GM12801 (cell line): Measurements from ENCODE around the gene CNOT4.

ENCODE experiments used
- TF ChIP-seq, protein P1 (sequence below): IDR thresholded peaks from one replicate; pipeline ENCODE4 v1.5.1; 2011; ENCODE audit warnings: control low read depth; ENCODE audit not compliant: insufficient read length; ENCODE audit errors: extremely low read depth

The CNOT4 gene

DNA sequence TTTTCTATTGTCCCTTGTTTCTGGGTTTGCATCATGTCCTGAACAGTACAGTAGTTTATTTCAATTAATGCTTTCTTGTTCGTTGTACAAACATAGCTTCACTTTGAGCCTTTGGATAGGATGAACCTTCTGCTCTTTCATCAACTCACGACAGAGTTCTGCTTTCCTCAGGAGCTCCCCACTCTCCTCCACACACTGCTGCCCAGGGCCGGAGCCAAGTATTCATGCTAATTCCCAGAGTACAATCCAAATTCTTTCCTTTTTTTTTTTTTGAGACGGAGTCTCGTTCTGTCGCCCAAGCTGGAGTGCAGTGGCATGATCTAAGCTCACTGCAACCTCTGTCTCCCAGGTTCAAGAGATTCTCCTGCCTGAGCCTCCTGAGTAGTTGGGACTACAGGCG lies 40.3 kb upstream of the CNOT4 start:
- TF ChIP-seq, protein P1, sequence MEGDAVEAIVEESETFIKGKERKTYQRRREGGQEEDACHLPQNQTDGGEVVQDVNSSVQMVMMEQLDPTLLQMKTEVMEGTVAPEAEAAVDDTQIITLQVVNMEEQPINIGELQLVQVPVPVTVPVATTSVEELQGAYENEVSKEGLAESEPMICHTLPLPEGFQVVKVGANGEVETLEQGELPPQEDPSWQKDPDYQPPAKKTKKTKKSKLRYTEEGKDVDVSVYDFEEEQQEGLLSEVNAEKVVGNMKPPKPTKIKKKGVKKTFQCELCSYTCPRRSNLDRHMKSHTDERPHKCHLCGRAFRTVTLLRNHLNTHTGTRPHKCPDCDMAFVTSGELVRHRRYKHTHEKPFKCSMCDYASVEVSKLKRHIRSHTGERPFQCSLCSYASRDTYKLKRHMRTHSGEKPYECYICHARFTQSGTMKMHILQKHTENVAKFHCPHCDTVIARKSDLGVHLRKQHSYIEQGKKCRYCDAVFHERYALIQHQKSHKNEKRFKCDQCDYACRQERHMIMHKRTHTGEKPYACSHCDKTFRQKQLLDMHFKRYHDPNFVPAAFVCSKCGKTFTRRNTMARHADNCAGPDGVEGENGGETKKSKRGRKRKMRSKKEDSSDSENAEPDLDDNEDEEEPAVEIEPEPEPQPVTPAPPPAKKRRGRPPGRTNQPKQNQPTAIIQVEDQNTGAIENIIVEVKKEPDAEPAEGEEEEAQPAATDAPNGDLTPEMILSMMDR, result no peak

DNA sequence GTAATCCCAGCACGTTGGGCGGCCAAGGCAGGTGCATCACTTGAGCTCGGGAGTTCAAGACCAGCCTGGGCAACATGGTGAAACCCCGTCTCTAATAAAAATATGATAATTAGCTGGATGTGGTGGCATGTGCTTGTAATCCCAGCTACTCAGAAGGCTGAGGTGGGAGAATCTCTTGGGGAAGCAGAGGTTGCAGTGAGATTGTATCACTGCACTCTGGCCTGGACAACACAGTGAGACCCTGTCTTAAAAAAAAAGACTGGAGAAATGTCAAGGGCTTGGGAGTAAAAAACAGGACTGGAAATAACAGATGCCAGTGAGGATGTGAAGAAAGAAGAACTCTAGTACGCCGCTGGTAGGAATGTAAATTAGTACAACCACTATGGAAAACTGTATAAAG lies 31.1 kb upstream of the CNOT4 start:
- TF ChIP-seq, protein P1, result no peak

DNA sequence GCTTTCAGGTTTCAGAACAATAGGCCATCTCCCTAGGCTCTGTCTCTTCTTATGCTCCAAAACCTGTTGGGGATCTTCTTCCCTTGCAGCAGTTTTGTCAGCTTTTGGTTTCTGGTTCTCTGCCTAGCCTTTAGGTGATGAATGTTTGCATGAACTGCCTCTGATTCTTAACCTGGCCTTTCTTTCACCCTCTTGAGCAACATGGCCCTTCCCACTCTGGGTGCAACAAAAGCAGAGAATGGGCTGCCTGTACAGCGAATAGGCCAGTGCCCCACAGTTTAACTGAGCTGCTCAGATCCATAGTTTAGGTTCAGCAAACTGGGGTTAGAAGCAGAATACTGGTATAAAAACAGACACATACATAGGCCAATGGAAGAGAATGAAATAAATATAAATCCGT lies 29.7 kb upstream of the CNOT4 start:
- TF ChIP-seq, protein P1, result no peak

DNA sequence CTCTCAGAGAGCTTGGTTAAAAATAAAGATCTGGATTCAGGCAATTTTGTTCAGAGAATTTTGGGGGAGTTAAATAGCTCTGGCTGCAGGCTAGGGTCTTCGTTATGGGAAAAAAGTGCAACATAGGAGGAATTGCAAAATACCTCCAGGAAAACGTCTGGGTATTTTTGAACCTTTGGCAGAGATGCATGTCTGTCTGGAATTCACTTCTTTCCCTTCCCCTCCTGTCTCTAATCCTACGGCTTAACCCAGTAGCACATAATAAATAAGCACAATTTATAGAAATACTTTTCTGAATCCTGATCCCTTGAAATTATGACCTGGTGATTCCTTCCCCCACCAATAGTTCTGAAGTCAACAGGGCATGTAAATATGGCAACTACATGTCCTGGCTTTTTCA lies 28.5 kb upstream of the CNOT4 start:
- TF ChIP-seq, protein P1, result no peak

DNA sequence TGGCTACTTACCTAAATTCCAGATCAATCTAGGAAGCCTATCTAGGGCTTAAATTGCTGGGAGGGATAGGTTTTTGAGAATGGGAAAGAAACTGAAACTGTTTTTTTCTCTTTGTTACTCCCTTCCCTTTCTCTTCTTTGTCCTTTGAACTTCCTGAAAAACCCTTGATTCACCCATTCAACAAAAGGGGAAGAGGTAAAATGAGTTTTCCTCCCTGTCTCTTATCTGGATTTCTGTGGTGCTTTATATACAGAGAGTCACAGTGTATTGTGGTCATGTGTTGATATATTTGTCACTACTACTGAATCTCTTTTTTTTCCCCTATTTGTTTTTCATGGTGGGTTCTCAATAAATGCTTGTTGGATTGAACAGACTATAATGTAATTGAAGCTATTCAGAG lies 28.0 kb upstream of the CNOT4 start:
- TF ChIP-seq, protein P1, result no peak

DNA sequence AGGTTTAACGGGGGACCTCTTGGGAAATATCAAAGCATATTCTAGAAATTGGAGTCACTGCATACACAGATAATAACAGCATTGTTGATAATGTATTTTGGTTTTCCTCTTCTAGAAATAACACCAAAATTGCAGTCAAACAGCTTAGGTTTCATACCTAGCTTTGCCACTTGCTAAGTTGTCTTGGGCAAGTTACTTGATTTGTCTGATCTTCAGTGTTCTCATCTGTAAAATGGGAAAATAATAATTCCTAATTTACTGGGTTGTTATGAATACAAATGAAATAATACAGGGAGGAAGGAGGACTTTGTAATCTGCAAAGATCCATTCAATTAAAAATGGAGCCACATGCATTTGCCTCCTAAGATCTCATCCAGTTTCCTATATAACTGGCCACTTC lies 27.6 kb upstream of the CNOT4 start:
- TF ChIP-seq, protein P1, result no peak

DNA sequence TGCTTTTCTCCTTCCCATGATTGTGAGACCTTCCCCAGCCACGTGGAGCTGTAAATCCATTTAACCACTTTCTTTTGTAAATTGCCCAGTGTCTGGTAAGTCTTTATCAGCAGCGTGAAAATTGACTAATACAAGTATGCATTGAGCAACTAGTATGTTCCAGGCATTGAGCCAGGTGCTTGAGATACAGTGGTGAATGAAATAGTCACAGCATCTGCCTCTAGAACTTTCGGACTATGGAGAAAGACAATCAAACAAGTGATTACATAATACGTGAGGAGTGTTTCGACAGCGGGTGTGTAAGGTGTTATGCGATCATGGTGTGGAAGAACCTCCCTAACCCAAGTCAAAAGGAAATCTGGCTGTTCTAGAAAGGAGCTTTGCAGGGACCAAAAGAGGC lies 26.2 kb upstream of the CNOT4 start:
- TF ChIP-seq, protein P1, result no peak

DNA sequence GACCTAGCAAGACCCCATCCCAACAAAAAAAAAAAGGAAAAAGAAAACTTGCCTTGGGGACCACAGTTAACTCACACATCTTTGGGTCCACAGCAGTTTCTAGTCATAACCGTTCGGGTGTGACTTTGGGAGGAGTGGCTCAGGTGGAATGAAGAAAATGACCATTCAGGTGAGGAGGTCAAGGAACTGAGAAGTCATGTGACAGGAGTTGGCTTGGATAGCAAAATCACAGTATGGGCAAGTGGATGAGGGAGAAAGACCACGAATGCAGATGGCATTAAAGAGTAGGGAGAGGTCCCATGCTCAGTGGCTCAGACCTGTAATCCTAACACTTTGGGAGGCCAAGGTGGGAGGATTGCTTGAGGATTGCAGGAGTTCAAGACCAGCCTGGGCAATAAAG lies 17.1 kb upstream of the CNOT4 start:
- TF ChIP-seq, protein P1, result no peak
